Right lobe of liver (tissue), 6 donors: ENCODE data around the gene MBD3L1. TPM values are rescaled to one million over a fixed set of nuclear protein-coding genes. Genes with fewer than 3 reads are reported as not detected.

Experiments
- ATAC-seq, 4 donors: fragments of 200-7000 bp; cut with Tn5 transposase; one replicate each; pipeline ENCODE4 v1.9.1; 2020; ENCODE audit warnings: mild to moderate bottlenecking in 4 of 4, moderate library complexity in 4 of 4
- DNase-seq, 3 donors: peaks; one replicate each; pipeline ENCODE4 v3.0.0-alpha.2; 2020
- H3K27ac ChIP-seq, 3 donors: fragments of 200-600 bp; one replicate each; pipeline ENCODE4 v1.8.0; 2022
- H3K27me3 ChIP-seq, 2 donors: fragments of 200-600 bp; one replicate each; pipeline ENCODE4 v1.8.0; 2022
- H3K36me3 ChIP-seq, 4 donors: fragments of 200-600 bp; sonication (generic) in 1 of 4; one replicate each; pipeline versions ENCODE4 v1.5.1 to v1.8.0; 2017 to 2022; ENCODE audit warnings: control low read depth in 1 of 4
- H3K4me1 ChIP-seq, 4 donors: fragments of 200-600 bp; sonication (generic) in 1 of 4; one replicate each; pipeline versions ENCODE4 v1.5.1 to v1.8.0; 2017 to 2022; ENCODE audit warnings: control low read depth in 1 of 4
- H3K4me3 ChIP-seq, 3 donors: fragments of 200-600 bp; one replicate each; pipeline ENCODE4 v1.8.0; 2022
- H3K9me3 ChIP-seq, 4 donors: fragments of 200-600 bp; sonication (generic) in 1 of 4; one replicate each; pipeline versions ENCODE4 v1.5.1 to v1.8.0; 2017 to 2022; ENCODE audit warnings: control low read depth in 1 of 4
- CTCF ChIP-seq, 4 donors: fragments of 200-600 bp in 3 of 4; fragments of 450-650 bp in 1 of 4; IDR thresholded peaks; one replicate each; pipeline versions ENCODE4 v1.5.1 to v1.8.0; 2016 to 2022; ENCODE audit warnings: antibody characterized with exemption in 4 of 4, mild to moderate bottlenecking in 2 of 4
- POLR2A ChIP-seq: fragments of 450-650 bp; IDR thresholded peaks from one replicate; pipeline ENCODE4 v1.6.1; 2017; ENCODE audit warnings: antibody characterized with exemption, mild to moderate bottlenecking
- WGBS: methylation state at CpG from one replicate; pipeline ENCODE4 v1.1.6; 2018; ENCODE audit warnings: low coverage, low lambda C conversion rate; ENCODE audit not compliant: insufficient coverage; ENCODE audit errors: missing lambda C conversion rate; 5-methylcytosine and 5-hydroxymethylcytosine counted together
- intact Hi-C, 2 donors: fragments of 100-400 bp; cut with DNase I; formaldehyde crosslinking; loops; one replicate each; pipeline versions ENCODE4 v1.11.2 to v1.14.1; 2022
- total RNA-seq, 6 experiments: library from RNA; depleted of rRNA in 2 of 6; stranded (reverse); fragments of >200 nt in 2 of 6; fragmentation: NEBNext Ultra II Directional in 3 of 6; extraction: Animal tissue kit (Norgen Biotek cat#: 25700) in 3 of 6; gene quantifications; one replicate each; pipeline versions ENCODE4 v1.1.0 to v1.2.4, GENCODE V29; 2016 to 2023
- donor health status: DM: no; HTN: yes; CAD: no.
- donor health status: DM: no; HTN: no; CAD: no.
- donor health status: DM: no; HTN: no; CAD: no.
- donor health status: DM: no; HTN: yes; CAD: no.
- donor health status: DM: no; HTN: yes; CAD: no.

The MBD3L1 gene
- total RNA-seq, 6 experiments from 2014 or later, result not detected

- H3K27ac ChIP-seq, result no peak overlapping the region
- DNase-seq, result no peak
- ATAC-seq, result no peak
- peaks cover 7 to 72% (median 49%) of the 10 kb centered on the region in 4 donors for H3K9me3 ChIP-seq
- 91% methylated on average over 3 of the region's 3 CpGs for WGBS
- TF ChIP-seq POLR2A, result no peak
- no peak for TF ChIP-seq CTCF (IDR thresholded peaks at IDR 0.05)
- no peak overlapping the region for H3K4me3 ChIP-seq
- peaks cover 0 to 73% (median 37%) of the 10 kb centered on the region in 4 donors for H3K36me3 ChIP-seq
- H3K27me3 ChIP-seq, result no peaks in the 10 kb centered on the region
- intact Hi-C loops, result no loop called here
- H3K4me1 ChIP-seq, result no peaks in the 10 kb centered on the region
Measured at GRCh38 chr19:8814176-8814575, 18.0 kb upstream of the MBD3L1 start.

GRCh38 chr19:8815780-8816179 is 16.4 kb upstream of the MBD3L1 start:
- H3K4me1 ChIP-seq, result no peaks in the 10 kb centered on the region
- H3K27me3 ChIP-seq, result no peaks in the 10 kb centered on the region
- peaks cover 0 to 82% (median 53%) of the 10 kb centered on the region in 4 donors for H3K36me3 ChIP-seq
- ATAC-seq, result no peak
- DNase-seq, result no peak
- intact Hi-C loops, result no loop called here
- no peak overlapping the region for H3K4me3 ChIP-seq
- H3K27ac ChIP-seq, result no peak overlapping the region
- TF ChIP-seq POLR2A (no peak), CTCF (IDR thresholded peaks at IDR 0.05) (no peak)
- WGBS, result 86% methylated on average over 1 of the region's 2 CpGs
- H3K9me3 ChIP-seq, result peaks cover 7 to 68% (median 46%) of the 10 kb centered on the region in 4 donors

- ATAC-seq, result no peak
- H3K4me3 ChIP-seq, result no peak overlapping the region
- no peaks in the 10 kb centered on the region for H3K4me1 ChIP-seq
- 88% methylated on average over 3 of the region's 3 CpGs for WGBS
- H3K9me3 ChIP-seq, result peaks cover 0 to 45% (median 17%) of the 10 kb centered on the region in 4 donors
- DNase-seq, result no peak
- H3K27ac ChIP-seq, result no peak overlapping the region
- TF ChIP-seq POLR2A (no peak), CTCF (IDR thresholded peaks at IDR 0.05) (no peak)
- H3K27me3 ChIP-seq, result no peaks in the 10 kb centered on the region
- H3K36me3 ChIP-seq, result peaks cover 0 to 68% (median 47%) of the 10 kb centered on the region in 4 donors
- intact Hi-C loops, result no loop called here
Measured at GRCh38 chr19:8820234-8820633, 11.9 kb upstream of the MBD3L1 start.

- H3K4me3 ChIP-seq, result no peak overlapping the region
- H3K9me3 ChIP-seq, result peaks cover 0 to 33% (median 8%) of the 10 kb centered on the region in 4 donors
- TF ChIP-seq CTCF (IDR thresholded peaks at IDR 0.05) (no peak), POLR2A (no peak)
- DNase-seq (no peak), ATAC-seq (no peak)
- intact Hi-C loops, result no loop called here
- no peaks in the 10 kb centered on the region for H3K4me1 ChIP-seq
- no peaks in the 10 kb centered on the region for H3K27me3 ChIP-seq
- peaks cover 0 to 59% (median 40%) of the 10 kb centered on the region in 4 donors for H3K36me3 ChIP-seq
- no peak overlapping the region for H3K27ac ChIP-seq
- 95% methylated on average over 3 of the region's 5 CpGs for WGBS
Measured at GRCh38 chr19:8821748-8822241, 10.4 kb upstream of the MBD3L1 start.
